ENCODE data around the gene CD28. TPM values are rescaled to one million over a fixed set of nuclear protein-coding genes. Genes with fewer than 3 reads are reported as not detected.
A peak's percentile ranks its signal among the peaks of the same experiment; 100 is the strongest.

CD28 gene
- total and polyA plus RNA-seq, 2 experiments from 2014 or later, result 0.11 TPM

DNA sequence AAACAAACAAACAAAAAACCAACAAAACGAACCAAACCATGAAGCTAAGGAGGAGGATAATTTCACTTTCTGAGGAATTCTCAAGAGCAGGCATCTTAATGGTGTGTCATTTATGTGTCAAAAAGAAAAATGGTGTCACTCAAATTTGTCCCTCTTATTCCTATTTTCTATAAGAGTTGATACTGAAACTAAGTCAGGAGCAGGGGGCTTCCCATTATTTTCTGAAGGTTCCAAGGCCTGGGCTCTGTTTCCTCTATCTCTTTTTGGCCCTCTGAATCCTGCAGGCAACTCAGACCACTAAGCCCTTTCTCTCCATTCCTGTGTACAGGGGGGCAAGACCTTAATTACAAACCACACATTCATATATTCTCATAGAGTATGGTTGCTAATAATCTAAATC lies 44.0 kb upstream of the CD28 start:
- Histone ChIP-seq H3K36me3 (ENCODE audit: low read depth) (no peaks in the 10 kb centered on the region), H3K79me2 (ENCODE audit: insufficient read depth) (no peaks in the 10 kb centered on the region), H3K9me3 (ENCODE audit: low read depth) (no peaks in the 10 kb centered on the region), H3K27me3 (replicated peaks; ENCODE audit: insufficient read depth) (no peaks in the 10 kb centered on the region), H3K4me2 (ENCODE audit: unreplicated experiment) (no peak overlapping the region), H3K27ac (no peak overlapping the region), H3K4me3 (no peak overlapping the region), H3F3A (ENCODE audit: insufficient read depth) (no peaks in the 10 kb centered on the region), H3K4me1 (ENCODE audit: insufficient read depth) (no peaks in the 10 kb centered on the region), H4K20me1 (ENCODE audit: insufficient read depth) (no peaks in the 10 kb centered on the region), H2AFZ (peak overlapping the region; percentile 10), H3K9me2 (ENCODE audit: insufficient read depth) (no peaks in the 10 kb centered on the region), H3K9ac (no peak overlapping the region)
- 52 to 67% methylated on average over 1 of the region's 1 CpG for WGBS, 2 experiments (ENCODE audit: low coverage in 1 of 2, low lambda C conversion rate in 2 of 2, missing lambda C conversion rate in 2 of 2)
- DNase-seq, result no peak
- TF ChIP-seq EZH2phosphoT487 (IDR thresholded peaks at IDR 0.05; ENCODE audit: insufficient read depth, low read depth) (no peak), EZH2 (IDR thresholded peaks at IDR 0.05; ENCODE audit: insufficient read depth, poor library complexity, severe bottlenecking) (no peak)
- in situ Hi-C loops (cut with MboI), result no loop called here

- peak overlapping the region; percentile 10 for H2AFZ ChIP-seq
- no peaks in the 10 kb centered on the region for H3K27me3 ChIP-seq (replicated peaks; ENCODE audit: insufficient read depth)
- no peak overlapping the region for H3K9ac ChIP-seq
- H3K79me2 ChIP-seq (ENCODE audit: insufficient read depth), result no peaks in the 10 kb centered on the region
- H3K27ac ChIP-seq, result no peak overlapping the region
- no peaks in the 10 kb centered on the region for H4K20me1 ChIP-seq (ENCODE audit: insufficient read depth)
- no peaks in the 10 kb centered on the region for H3K36me3 ChIP-seq (ENCODE audit: low read depth)
- no peak for TF ChIP-seq EZH2 (IDR thresholded peaks at IDR 0.05; ENCODE audit: insufficient read depth, poor library complexity, severe bottlenecking)
- TF ChIP-seq EZH2phosphoT487 (IDR thresholded peaks at IDR 0.05; ENCODE audit: insufficient read depth, low read depth), result no peak
- H3K9me3 ChIP-seq (ENCODE audit: low read depth), result no peaks in the 10 kb centered on the region
- H3K4me3 ChIP-seq, result no peak overlapping the region
- no peak overlapping the region for H3K4me2 ChIP-seq (ENCODE audit: unreplicated experiment)
- no peak for DNase-seq
- H3K4me1 ChIP-seq (ENCODE audit: insufficient read depth), result no peaks in the 10 kb centered on the region
- in situ Hi-C loops (cut with MboI), result no loop called here
- H3K9me2 ChIP-seq (ENCODE audit: insufficient read depth), result no peaks in the 10 kb centered on the region
- no peaks in the 10 kb centered on the region for H3F3A ChIP-seq (ENCODE audit: insufficient read depth)
These were observed 43.5 kb upstream of the CD28 start for GRCh38 chr2:203662951-203663350.

- no peak overlapping the region for H3K9ac ChIP-seq
- H3K9me3 ChIP-seq (ENCODE audit: low read depth), result no peaks in the 10 kb centered on the region
- no peak overlapping the region for H3K4me3 ChIP-seq
- H3K4me1 ChIP-seq (ENCODE audit: insufficient read depth), result no peaks in the 10 kb centered on the region
- H2AFZ ChIP-seq, result no peak overlapping the region
- no peaks in the 10 kb centered on the region for H3K79me2 ChIP-seq (ENCODE audit: insufficient read depth)
- 64 to 72% methylated on average over 7 of the region's 7 CpGs for WGBS, 2 experiments (ENCODE audit: low coverage in 1 of 2, low lambda C conversion rate in 2 of 2, missing lambda C conversion rate in 2 of 2)
- H4K20me1 ChIP-seq (ENCODE audit: insufficient read depth), result no peaks in the 10 kb centered on the region
- in situ Hi-C loops (cut with MboI), result no loop called here
- no peak for DNase-seq
- H3F3A ChIP-seq (ENCODE audit: insufficient read depth), result no peaks in the 10 kb centered on the region
- H3K9me2 ChIP-seq (ENCODE audit: insufficient read depth), result no peaks in the 10 kb centered on the region
- no peak overlapping the region for H3K4me2 ChIP-seq (ENCODE audit: unreplicated experiment)
- H3K27me3 ChIP-seq (replicated peaks; ENCODE audit: insufficient read depth), result no peaks in the 10 kb centered on the region
- TF ChIP-seq EZH2phosphoT487 (IDR thresholded peaks at IDR 0.05; ENCODE audit: insufficient read depth, low read depth), result no peak
- no peak for TF ChIP-seq EZH2 (IDR thresholded peaks at IDR 0.05; ENCODE audit: insufficient read depth, poor library complexity, severe bottlenecking)
- no peak overlapping the region for H3K27ac ChIP-seq
- no peaks in the 10 kb centered on the region for H3K36me3 ChIP-seq (ENCODE audit: low read depth)
These were observed 42.2 kb upstream of the CD28 start for GRCh38 chr2:203664029-203664755.

DNA sequence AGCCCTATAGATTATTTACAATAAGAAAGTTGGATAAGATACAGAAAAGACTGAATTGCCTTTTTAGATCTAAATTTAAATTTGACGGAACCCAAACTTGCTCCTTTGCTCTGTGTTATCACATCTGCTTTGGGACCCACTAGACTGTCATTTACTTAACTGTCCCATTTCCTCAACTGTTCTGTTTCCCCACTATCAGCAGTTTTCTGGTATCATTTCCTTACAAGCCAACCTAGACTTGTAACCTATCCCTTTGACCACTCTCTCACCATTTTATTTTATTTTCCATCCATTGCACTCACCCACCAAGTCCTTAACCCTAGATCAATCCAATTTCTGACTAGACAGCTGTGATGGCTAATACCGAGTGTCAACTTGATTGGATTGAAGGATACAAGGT lies 38.6 kb upstream of the CD28 start:
- Histone ChIP-seq H3K36me3 (ENCODE audit: low read depth) (no peaks in the 10 kb centered on the region), H3K27ac (no peak overlapping the region), H3F3A (ENCODE audit: insufficient read depth) (no peaks in the 10 kb centered on the region; the same call in 1 of the 2 replicates), H3K79me2 (ENCODE audit: insufficient read depth) (no peaks in the 10 kb centered on the region), H3K9me3 (ENCODE audit: low read depth) (no peaks in the 10 kb centered on the region), H3K4me3 (no peak overlapping the region), H2AFZ (no peak overlapping the region), H3K9me2 (ENCODE audit: insufficient read depth) (no peaks in the 10 kb centered on the region), H3K4me1 (ENCODE audit: insufficient read depth) (no peaks in the 10 kb centered on the region; the same call in none of the 2 replicates), H3K27me3 (replicated peaks; ENCODE audit: insufficient read depth) (no peaks in the 10 kb centered on the region), H3K4me2 (ENCODE audit: unreplicated experiment) (no peak overlapping the region), H3K9ac (no peak overlapping the region), H4K20me1 (ENCODE audit: insufficient read depth) (no peaks in the 10 kb centered on the region)
- no peak for DNase-seq
- 97 to 100% methylated on average over 2 of the region's 2 CpGs for WGBS, 2 experiments (ENCODE audit: low coverage in 1 of 2, low lambda C conversion rate in 2 of 2, missing lambda C conversion rate in 2 of 2)
- in situ Hi-C loops (cut with MboI), result no loop called here
- TF ChIP-seq EZH2phosphoT487 (IDR thresholded peaks at IDR 0.05; ENCODE audit: insufficient read depth, low read depth), result no peak
- no peak for TF ChIP-seq EZH2 (IDR thresholded peaks at IDR 0.05; ENCODE audit: insufficient read depth, poor library complexity, severe bottlenecking)

Data from GM23248 (cell line).